Lung (tissue), 12 donors: Measurements from ENCODE around the gene SLC1A7. TPM values are rescaled to one million over a fixed set of nuclear protein-coding genes. Genes with fewer than 3 reads are reported as not detected.

ENCODE experiments used
- ATAC-seq: fragments of 200-7000 bp; cut with Tn5 transposase; one replicate; pipeline ENCODE4 v1.9.1; 2020; ENCODE audit warnings: moderate number of reproducible peaks; ENCODE audit not compliant: insufficient read depth, low FRiP score
- DNase-seq, 3 donors: peaks; one replicate each; pipeline ENCODE4 v3.0.0-alpha.2; 2013 to 2017
- H3K27ac ChIP-seq, 2 donors: one replicate each; pipeline ENCODE4 v1.5.1; 2013; ENCODE audit warnings: mild to moderate bottlenecking in 2 of 2, moderate library complexity in 2 of 2, control low read depth in 1 of 2, inconsistent platforms in 1 of 2, low read depth in 1 of 2, low read length in 1 of 2
- H3K27me3 ChIP-seq, 3 donors: one replicate each; pipeline ENCODE4 v1.5.1; 2013; ENCODE audit warnings: low read length in 2 of 3; ENCODE audit not compliant: control insufficient read depth in 3 of 3, insufficient read depth in 3 of 3
- H3K36me3 ChIP-seq, 4 donors: one replicate each; pipeline ENCODE4 v1.5.1; 2013; ENCODE audit warnings: low read length in 4 of 4, mild to moderate bottlenecking in 1 of 4, moderate library complexity in 1 of 4; ENCODE audit not compliant: control insufficient read depth in 4 of 4, insufficient read depth in 4 of 4
- H3K4me1 ChIP-seq, 5 donors: one replicate each; pipeline ENCODE4 v1.5.1; 2013; ENCODE audit warnings: low read length in 5 of 5, mild to moderate bottlenecking in 2 of 5, moderate library complexity in 1 of 5; ENCODE audit not compliant: control insufficient read depth in 5 of 5, insufficient read depth in 5 of 5
- H3K4me3 ChIP-seq: one replicate; pipeline ENCODE4 v1.5.1; 2013; ENCODE audit warnings: mild to moderate bottlenecking, control low read depth, moderate library complexity
- H3K9ac ChIP-seq, 2 donors: one replicate each; pipeline ENCODE4 v1.5.1; 2013; ENCODE audit warnings: low read length in 2 of 2, control low read depth in 1 of 2; ENCODE audit not compliant: insufficient read depth in 1 of 2
- H3K9me3 ChIP-seq, 4 donors: one replicate each; pipeline ENCODE4 v1.5.1; 2013; ENCODE audit warnings: low read length in 3 of 4, mild to moderate bottlenecking in 1 of 4, moderate library complexity in 1 of 4; ENCODE audit not compliant: control insufficient read depth in 4 of 4, insufficient read depth in 3 of 4
- CTCF ChIP-seq: IDR thresholded peaks from 2 replicates; pipeline ENCODE4 v1.5.1; 2012; ENCODE audit warnings: mild to moderate bottlenecking; ENCODE audit errors: control extremely low read depth, extremely low read depth
- WGBS, 2 donors: extraction: QIAGEN DNeasy Blood & Tissue Kit; methylation state at CpG; one replicate each; pipeline ENCODE4 v1.1.7; 2013; 5-methylcytosine and 5-hydroxymethylcytosine counted together
- polyA plus RNA-seq, 2 donors: library from polyadenylated mRNA; stranded (reverse); fragments of 200-250 nt; gene quantifications; one replicate each; pipeline ENCODE4 v1.2.1, GENCODE V29; 2013
- total RNA-seq, 2 donors: library from RNA; depleted of rRNA in 1 of 2; stranded (reverse); fragments of >200 nt in 1 of 2; gene quantifications; one replicate each; pipeline ENCODE4 v1.2.1, GENCODE V29; 2014 to 2021
- donor health status: control.
- donor health status: control.
- donor health status: Bipolar disorder and iron deficiency.
- donor health status: healthy.
- donor health status: DM: yes; HTN: yes; CAD: no.

Gene SLC1A7
- total and polyA plus RNA-seq, 4 donors = 0.14 to 0.81 (median 0.38) TPM

- no peak for DNase-seq
- Histone ChIP-seq H3K27ac (no peak overlapping the region), H3K9ac (no peak overlapping the region), H3K4me1 (peaks cover 0 to 35% (median 11%) of the 10 kb centered on the region in 5 donors), H3K9me3 (no peaks in the 10 kb centered on the region), H3K36me3 (no peaks in the 10 kb centered on the region), H3K27me3 (no peaks in the 10 kb centered on the region), H3K4me3 (no peak overlapping the region)
- TF ChIP-seq CTCF = no peak
- no peak for ATAC-seq
- WGBS, 2 donors = 92 to 94% methylated on average over 9 of the region's 9 CpGs
Measured at GRCh38 chr1:53117836-53118235, 24.6 kb downstream of the SLC1A7 start.

DNA sequence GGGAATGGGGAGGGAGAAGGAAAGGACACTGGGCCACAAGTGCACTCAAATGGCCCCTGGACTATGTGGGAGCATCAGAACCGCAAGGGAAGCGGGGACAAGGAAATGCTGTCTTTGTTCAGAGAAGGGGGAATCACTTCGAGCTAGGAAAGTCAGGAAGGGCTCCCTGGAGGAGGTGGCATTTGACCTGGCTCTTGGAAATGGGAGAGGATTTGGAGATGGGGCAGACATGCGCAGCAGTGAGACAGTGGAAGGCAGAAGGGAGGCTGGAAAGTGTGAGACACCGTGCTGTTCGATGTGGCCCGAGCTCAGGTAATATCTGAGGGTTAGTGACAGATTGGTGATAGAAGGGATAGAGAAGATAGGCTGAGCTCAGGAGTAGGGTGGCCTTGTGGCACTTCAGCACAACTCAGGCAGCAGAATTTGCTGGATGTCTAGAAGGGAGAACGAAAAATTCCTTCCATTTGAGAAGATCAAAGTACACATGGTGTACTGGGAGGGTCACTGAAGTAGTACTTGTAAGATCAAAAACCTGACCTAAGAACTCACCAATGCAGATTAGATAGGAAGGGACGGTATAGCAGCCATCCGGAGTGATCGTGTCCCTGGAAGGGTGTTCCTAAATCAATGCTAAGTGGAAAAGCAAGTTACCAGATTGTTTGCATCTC is 25.4 kb downstream of the SLC1A7 start:
- Histone ChIP-seq H3K36me3 (no peaks in the 10 kb centered on the region), H3K4me1 (peaks cover 0 to 27% (median 10%) of the 10 kb centered on the region in 5 donors), H3K9ac (no peak overlapping the region), H3K4me3 (no peak overlapping the region), H3K27me3 (no peaks in the 10 kb centered on the region), H3K27ac (no peak overlapping the region), H3K9me3 (peaks cover 0 to 4% (median 0%) of the 10 kb centered on the region in 4 donors)
- 85 to 87% methylated on average over 11 of the region's 11 CpGs for WGBS, 2 donors
- ATAC-seq = no peak
- DNase-seq = no peak
- TF ChIP-seq CTCF = no peak

GRCh38 chr1:53116307-53116810 is 26.1 kb downstream of the SLC1A7 start:
- Histone ChIP-seq H3K9me3 (peaks cover 0 to 4% (median 0%) of the 10 kb centered on the region in 4 donors), H3K36me3 (no peaks in the 10 kb centered on the region), H3K4me3 (no peak overlapping the region), H3K4me1 (peaks cover 0 to 21% (median 10%) of the 10 kb centered on the region in 5 donors), H3K9ac (no peak overlapping the region), H3K27me3 (no peaks in the 10 kb centered on the region), H3K27ac (peak overlapping the region in 1 of 2 donors; percentile 26)
- DNase-seq (no peak), ATAC-seq (no peak)
- TF ChIP-seq CTCF = no peak
- WGBS, 2 donors = 77 to 89% methylated on average over 9 of the region's 9 CpGs
